GM19023 (cell line): ENCODE results near the gene SLC25A27.

ENCODE experiments used
- ATAC-seq: cut with Tn5 transposase; IDR thresholded peaks from one replicate; pipeline ENCODE4 v1.9.1; 2021; ENCODE audit warnings: mild to moderate bottlenecking, moderate library complexity; ENCODE audit not compliant: unreplicated experiment

Gene SLC25A27

DNA sequence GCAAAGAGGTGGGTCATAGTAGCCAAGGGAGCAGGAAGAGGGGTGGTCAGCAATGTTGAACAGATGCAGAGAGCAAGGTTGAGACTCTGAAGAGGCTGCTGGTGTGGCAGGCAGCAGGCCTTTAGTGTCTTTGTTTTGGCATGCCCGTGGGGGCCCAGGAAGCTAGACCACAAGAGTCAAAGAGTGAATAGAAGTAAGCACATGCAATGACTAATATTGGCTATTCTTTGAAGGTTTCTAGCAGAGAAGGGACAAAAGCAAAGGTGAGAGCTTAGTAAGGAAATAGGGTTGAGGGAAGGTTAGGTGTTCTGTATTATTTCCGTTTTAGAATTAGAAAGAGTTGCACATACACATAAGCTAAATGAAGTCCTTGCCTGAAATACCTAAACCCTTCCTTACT is 53.7 kb downstream of the SLC25A27 start:
- ATAC-seq, result no peak

GRCh38 chr6:46711491-46711890 is 58.7 kb downstream of the SLC25A27 start:
- ATAC-seq, result no peak

DNA sequence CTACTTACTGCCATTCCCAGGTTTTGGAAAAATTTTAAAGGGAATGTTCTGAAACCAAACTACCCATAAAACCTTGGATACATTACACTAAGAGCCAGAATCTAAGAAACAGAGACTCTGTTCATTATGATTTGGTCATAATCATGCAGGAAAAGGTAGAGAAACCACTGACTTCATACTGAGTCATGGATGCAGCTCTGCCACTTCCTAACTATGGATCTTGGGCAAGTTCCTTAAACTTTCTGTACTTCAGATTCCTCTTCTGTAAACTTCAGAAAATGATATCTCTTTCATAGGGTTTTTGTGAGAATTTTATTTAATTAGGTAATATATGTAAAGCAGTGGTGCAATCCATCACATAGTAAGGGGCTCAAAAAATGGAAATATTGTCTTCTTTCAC is 62.4 kb downstream of the SLC25A27 start:
- ATAC-seq, result no peak

- no peak for ATAC-seq
These were observed 66.3 kb downstream of the SLC25A27 start for GRCh38 chr6:46719099-46719498.

DNA sequence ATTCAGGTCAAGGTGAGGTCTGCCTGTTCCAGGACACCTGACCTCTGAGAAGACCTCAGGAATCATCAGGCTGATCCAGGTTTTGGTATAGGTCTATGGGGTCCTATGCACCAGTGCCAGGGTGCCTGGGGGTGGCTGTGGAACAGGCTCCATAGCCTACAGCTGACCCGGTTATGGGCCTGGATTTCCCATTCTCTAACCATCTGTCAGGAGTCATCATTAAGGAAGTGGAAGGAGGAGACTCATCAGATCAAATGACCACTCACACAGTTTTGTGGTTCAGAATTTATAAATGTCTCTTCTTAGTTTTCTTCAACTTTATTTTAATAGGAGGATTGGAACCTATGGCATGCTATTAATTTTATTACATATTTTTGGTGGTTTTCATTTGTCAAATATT is 67.6 kb downstream of the SLC25A27 start:
- no peak for ATAC-seq
